Measurements from ENCODE around the gene HDAC8.
A peak's percentile ranks its signal among the peaks of the same experiment; 100 is the strongest.
"Not testable (repeated sequence)": the region's sequence is repeated elsewhere in the genome, so short reads cannot be mapped to it uniquely, and the experiment has no call there.

The HDAC8 gene

GRCh38 chrX:72572248-72573157, at the start of gene HDAC8:
HDAC8 (minus strand) TSS chrX:72572843; CDS start chrX:72572761, 82 bp downstream.
- DNase-seq (ENCODE audit: low spot score): peak; percentile 45

GRCh38 chrX:72621625-72622485, 49.2 kb upstream of the HDAC8 start:
- DNase-seq (ENCODE audit: low spot score) (peak; percentile 11), FAIRE-seq (peak; percentile 58)

More at GRCh38 chrX:72572248-72573157, at the start of gene HDAC8:
- no peak for FAIRE-seq

GRCh38 chrX:72621163-72621562, 48.5 kb upstream of the HDAC8 start:
- FAIRE-seq (no peak), DNase-seq (ENCODE audit: low spot score) (no peak)

- FAIRE-seq: peak; percentile 89
- peak; percentile 73 for DNase-seq (ENCODE audit: low spot score)
Measured at GRCh38 chrX:72620550-72621145, 48.0 kb upstream of the HDAC8 start.

GRCh38 chrX:72609313-72609712, 36.7 kb upstream of the HDAC8 start:
- DNase-seq (ENCODE audit: low spot score) (no peak), FAIRE-seq (no peak)

GRCh38 chrX:72604705-72605104, 32.1 kb upstream of the HDAC8 start:
- peak; percentile 22 for FAIRE-seq
- no peak for DNase-seq (ENCODE audit: low spot score)

- FAIRE-seq (no peak), DNase-seq (ENCODE audit: low spot score) (no peak)
Measured at GRCh38 chrX:72604112-72604511, 31.5 kb upstream of the HDAC8 start.

- not testable (repeated sequence) for DNase-seq (ENCODE audit: low spot score); FAIRE-seq
Measured at GRCh38 chrX:72591038-72591437, 18.4 kb upstream of the HDAC8 start.

GRCh38 chrX:72584163-72584562, 11.5 kb upstream of the HDAC8 start:
- DNase-seq (ENCODE audit: low spot score): no peak
- FAIRE-seq: no peak

GRCh38 chrX:72576141-72576894, 3.7 kb upstream of the HDAC8 start:
- no peak for FAIRE-seq
- no peak for DNase-seq (ENCODE audit: low spot score)

- FAIRE-seq: peak; percentile 66
- no peak for DNase-seq (ENCODE audit: low spot score)
Measured at GRCh38 chrX:72573158-72573511, 492 bp upstream of the HDAC8 start.

GRCh38 chrX:72569786-72570185, 2.9 kb downstream of the HDAC8 start:
- FAIRE-seq (peak; percentile 4), DNase-seq (ENCODE audit: low spot score) (peak; percentile 9)

- no peak for FAIRE-seq
- no peak for DNase-seq (ENCODE audit: low spot score)
Measured at GRCh38 chrX:72568406-72569092, 4.1 kb downstream of the HDAC8 start.

- DNase-seq (ENCODE audit: low spot score) (no peak), FAIRE-seq (no peak)
Measured at GRCh38 chrX:72566448-72566847, 6.2 kb downstream of the HDAC8 start.

GRCh38 chrX:72559655-72560054, 13.0 kb downstream of the HDAC8 start:
- not testable (repeated sequence) for DNase-seq (ENCODE audit: low spot score); FAIRE-seq

GRCh38 chrX:72554448-72555140, 18.0 kb downstream of the HDAC8 start:
- FAIRE-seq (no peak), DNase-seq (ENCODE audit: low spot score) (no peak)

GRCh38 chrX:72552443-72552842, 20.2 kb downstream of the HDAC8 start:
- DNase-seq (ENCODE audit: low spot score); FAIRE-seq: not testable (repeated sequence)

- FAIRE-seq (no peak), DNase-seq (ENCODE audit: low spot score) (no peak)
Measured at GRCh38 chrX:72545990-72546389, 26.7 kb downstream of the HDAC8 start.

- no peak for DNase-seq (ENCODE audit: low spot score)
- FAIRE-seq: no peak
Measured at GRCh38 chrX:72540318-72540717, 32.3 kb downstream of the HDAC8 start.

GRCh38 chrX:72539822-72540221, 32.8 kb downstream of the HDAC8 start:
- no peak for FAIRE-seq
- no peak for DNase-seq (ENCODE audit: low spot score)

Data from RCC 7860 (cell line).